ENCODE data around the gene PHTF2.

GRCh38 chr7:77825131-77825530 lies 26.6 kb downstream of the PHTF2 start:
- TF ChIP-seq ESRRG (CRISPR knock-in tag; IDR thresholded peaks at IDR 0.05) = no peak
- TF ChIP-seq ZC3H10 (CRISPR knock-in tag; IDR thresholded peaks at IDR 0.05) = no peak
- TF ChIP-seq PATZ1 (CRISPR knock-in tag; IDR thresholded peaks at IDR 0.05; ENCODE audit: borderline replicate concordance) = no peak
- TF ChIP-seq SNAI2 (CRISPR knock-in tag; IDR thresholded peaks at IDR 0.05) = no peak
- no peak for TF ChIP-seq RARB (CRISPR knock-in tag; IDR thresholded peaks at IDR 0.05)
- TF ChIP-seq ISL1 (CRISPR knock-in tag; IDR thresholded peaks at IDR 0.05) = no peak
- no peak for TF ChIP-seq OSR1 (CRISPR knock-in tag; IDR thresholded peaks at IDR 0.05)
- TF ChIP-seq ZNF565 (CRISPR knock-in tag; conservative IDR thresholded peaks at IDR 0.05; ENCODE audit: low read depth) = no peak
- TF ChIP-seq CSRNP3 (CRISPR knock-in tag; IDR thresholded peaks at IDR 0.05) = no peak

Data from SK-N-SH treated with all-trans-retinoic acid at 6 μM for 48 hours (cell line).